IMR-90 (cell line): ENCODE data around the gene SLC30A7. TPM values are rescaled to one million over a fixed set of nuclear protein-coding genes. Genes with fewer than 3 reads are reported as not detected.

Source experiments
- ATAC-seq: fragments of 200-7000 bp; cut with Tn5 transposase; 2 replicates; pipeline ENCODE4 v1.9.1; 2020; ENCODE audit warnings: low read depth, mild to moderate bottlenecking, moderate library complexity
- BruUV-seq: library from RNA; stranded (reverse); fragments of 400-500 nt; replicated peaks from 2 replicates; lab custom pipeline; 2021; lab: Mats Ljungman, UMichigan
- CTCF ChIA-PET: fragments of 300-600 bp; formaldehyde crosslinking; extraction: SDS; loops from one replicate; lab custom pipeline; 2021; ENCODE audit warnings: antibody characterized with exemption; lab: Yijun Ruan, JAX
- POLR2A ChIA-PET: fragments of 300-600 bp; sonication (Branson Sonifier 250); formaldehyde crosslinking; loops from one replicate; lab custom pipeline; 2022; ENCODE audit warnings: antibody characterized with exemption; ENCODE audit not compliant: unreplicated experiment; lab: Charles Lee
- DNase-seq: peaks from one replicate; pipeline ENCODE4 v3.0.0; 2013
- H2AFZ ChIP-seq: replicated peaks from 2 replicates; pipeline ENCODE3; 2013; ENCODE audit warnings: low read length, mild to moderate bottlenecking; ENCODE audit not compliant: poor library complexity
- H2AK5ac ChIP-seq: 2 replicates; pipeline ENCODE4 v1.6.1; 2013; ENCODE audit warnings: low read depth, low read length, inconsistent platforms
- H2AK9ac ChIP-seq: replicated peaks from 2 replicates; pipeline ENCODE3; 2013; ENCODE audit warnings: mild to moderate bottlenecking, low read depth, low read length, moderate library complexity; ENCODE audit not compliant: poor library complexity
- H2BK120ac ChIP-seq: 2 replicates; pipeline ENCODE4 v1.6.1; 2013; ENCODE audit warnings: low read depth, low read length, inconsistent platforms
- H2BK15ac ChIP-seq: 3 replicates; pipeline ENCODE4 v1.6.1; 2013; ENCODE audit warnings: low read depth, low read length, inconsistent platforms
- H2BK20ac ChIP-seq: 2 replicates; pipeline ENCODE4 v1.6.1; 2013; ENCODE audit warnings: low read depth, mild to moderate bottlenecking, inconsistent platforms, low read length, moderate library complexity
- H2BK5ac ChIP-seq: 2 replicates; pipeline ENCODE4 v1.6.1; 2013; ENCODE audit warnings: mild to moderate bottlenecking, low read depth, low read length, inconsistent platforms; ENCODE audit not compliant: poor library complexity, severe bottlenecking
- H3K14ac ChIP-seq: replicated peaks from 2 replicates; pipeline ENCODE4 v1.6.1; 2013; ENCODE audit warnings: low read depth, low read length, inconsistent platforms
- H3K18ac ChIP-seq: 2 replicates; pipeline ENCODE4 v1.6.1; 2013; ENCODE audit warnings: low read depth, low read length, control low read depth
- H3K23ac ChIP-seq: 2 replicates; pipeline ENCODE4 v1.6.1; 2013; ENCODE audit warnings: low read depth, low read length, inconsistent platforms
- H3K27ac ChIP-seq: 2 replicates; pipeline ENCODE4 v1.5.1; 2013; ENCODE audit warnings: mild to moderate bottlenecking, control low read depth, low read length; ENCODE audit not compliant: insufficient read depth
- H3K27me3 ChIP-seq: 2 replicates; pipeline ENCODE4 v1.6.1; 2013; ENCODE audit warnings: low read length; ENCODE audit not compliant: control insufficient read depth, insufficient read depth
- H3K36me3 ChIP-seq: 2 replicates; pipeline ENCODE4 v1.6.1; 2013; ENCODE audit warnings: low read length, mixed read lengths; ENCODE audit not compliant: control insufficient read depth, insufficient read depth
- H3K4ac ChIP-seq: 2 replicates; pipeline ENCODE4 v1.6.1; 2013; ENCODE audit warnings: low read depth, low read length, inconsistent platforms
- H3K4me1 ChIP-seq: 2 replicates; pipeline ENCODE4 v1.6.1; 2013; ENCODE audit warnings: low read length, mixed read lengths; ENCODE audit not compliant: control insufficient read depth, insufficient read depth
- H3K4me2 ChIP-seq: 2 replicates; pipeline ENCODE4 v1.6.1; 2013; ENCODE audit warnings: low read depth, mild to moderate bottlenecking, control low read depth, low read length, moderate library complexity
- H3K4me3 ChIP-seq: 2 replicates; pipeline ENCODE4 v1.5.1; 2013; ENCODE audit warnings: low read depth, mild to moderate bottlenecking, control low read depth, low read length, moderate library complexity; ENCODE audit not compliant: insufficient read depth
- H3K56ac ChIP-seq: 2 replicates; pipeline ENCODE4 v1.6.1; 2013; ENCODE audit warnings: low read length, inconsistent platforms; ENCODE audit not compliant: insufficient read depth; ENCODE audit errors: extremely low read depth
- H3K79me1 ChIP-seq, 2 experiments: 2 replicates each; pipeline ENCODE4 v1.6.1; 2013; ENCODE audit warnings: low read length in 2 of 2, inconsistent platforms in 1 of 2, low read depth in 1 of 2
- H3K9ac ChIP-seq: 2 replicates; pipeline ENCODE4 v1.6.1; 2013; ENCODE audit warnings: low read depth, low read length, control low read depth
- H3K9me1 ChIP-seq: 2 replicates; pipeline ENCODE4 v1.6.1; 2013; ENCODE audit warnings: low read length, inconsistent platforms; ENCODE audit not compliant: insufficient read depth
- H3K9me3 ChIP-seq: 2 replicates; pipeline ENCODE4 v1.6.1; 2013; ENCODE audit warnings: low read length; ENCODE audit not compliant: control insufficient read depth, insufficient read depth
- H4K20me1 ChIP-seq: 2 replicates; pipeline ENCODE4 v1.6.1; 2013; ENCODE audit warnings: low read length, inconsistent platforms; ENCODE audit not compliant: insufficient read depth
- H4K5ac ChIP-seq: 2 replicates; pipeline ENCODE4 v1.6.1; 2013; ENCODE audit warnings: mild to moderate bottlenecking, low read depth, low read length, control low read depth
- H4K8ac ChIP-seq, 2 experiments: 2 replicates each; pipeline ENCODE4 v1.6.1; 2013; ENCODE audit warnings: low read depth in 2 of 2, low read length in 2 of 2, control low read depth in 1 of 2, inconsistent platforms in 1 of 2
- H4K91ac ChIP-seq: 2 replicates; pipeline ENCODE4 v1.6.1; 2013; ENCODE audit warnings: low read depth, low read length, inconsistent platforms; ENCODE audit not compliant: insufficient read depth
- BHLHE40 ChIP-seq: fragments of 150-350 bp; IDR thresholded peaks from 2 replicates; pipeline ENCODE4 v1.6.1; 2016; ENCODE audit warnings: mild to moderate bottlenecking, low read depth, low read length
- CEBPB ChIP-seq: IDR thresholded peaks from 2 replicates; pipeline ENCODE4 v1.6.1; 2012; ENCODE audit warnings: low read depth, low read length, improper control_type of control experiment
- CHD1 ChIP-seq: IDR thresholded peaks from 2 replicates; pipeline ENCODE4 v1.6.1; 2012; ENCODE audit warnings: low read depth, low read length, improper control_type of control experiment
- CTCF ChIP-seq: conservative IDR thresholded peaks from 2 replicates; pipeline ENCODE4 v1.5.1; 2012; ENCODE audit warnings: mild to moderate bottlenecking, low read depth, low read length, improper control_type of control experiment
- ELK1 ChIP-seq: fragments of 150-350 bp; IDR thresholded peaks from 2 replicates; pipeline ENCODE4 v1.6.1; 2016; ENCODE audit warnings: low read depth, mild to moderate bottlenecking, low read length, moderate library complexity, borderline replicate concordance
- FOS ChIP-seq: fragments of 150-350 bp; IDR thresholded peaks from 2 replicates; pipeline ENCODE4 v1.6.1; 2016; ENCODE audit warnings: low read depth, low read length
- MAFK ChIP-seq: IDR thresholded peaks from 2 replicates; pipeline ENCODE4 v1.6.1; 2012; ENCODE audit warnings: low read depth, low read length, improper control_type of control experiment
- MAZ ChIP-seq: IDR thresholded peaks from 2 replicates; pipeline ENCODE4 v1.6.1; 2012; ENCODE audit warnings: low read depth, mild to moderate bottlenecking, low read length, improper control_type of control experiment, moderate library complexity, borderline replicate concordance
- MXI1 ChIP-seq: IDR thresholded peaks from 2 replicates; pipeline ENCODE4 v1.6.1; 2012; ENCODE audit warnings: low read depth, mild to moderate bottlenecking, low read length, moderate library complexity, borderline replicate concordance
- NFE2L2 ChIP-seq: fragments of 150-350 bp; IDR thresholded peaks from 2 replicates; pipeline ENCODE4 v1.6.1; 2016; ENCODE audit warnings: low read depth, mild to moderate bottlenecking, low read length
- POLR2A ChIP-seq: IDR thresholded peaks from 2 replicates; pipeline ENCODE4 v1.6.1; 2012; ENCODE audit warnings: mild to moderate bottlenecking, low read depth, low read length
- RAD21 ChIP-seq: IDR thresholded peaks from 2 replicates; pipeline ENCODE4 v1.6.1; 2012; ENCODE audit warnings: low read length, improper control_type of control experiment
- RCOR1 ChIP-seq: IDR thresholded peaks from 2 replicates; pipeline ENCODE4 v1.6.1; 2012; ENCODE audit warnings: mild to moderate bottlenecking, low read length, improper control_type of control experiment; ENCODE audit not compliant: insufficient replicate concordance
- RFX5 ChIP-seq: IDR thresholded peaks from 2 replicates; pipeline ENCODE4 v1.8.0; 2012; ENCODE audit warnings: low read depth, mild to moderate bottlenecking, low read length, moderate library complexity
- SMC3 ChIP-seq: fragments of 150-350 bp; IDR thresholded peaks from 2 replicates; pipeline ENCODE4 v1.6.1; 2016; ENCODE audit warnings: low read depth, mild to moderate bottlenecking, antibody characterized with exemption, low read length, moderate library complexity
- USF2 ChIP-seq: fragments of 150-350 bp; IDR thresholded peaks from 2 replicates; pipeline ENCODE4 v1.6.1; 2017; ENCODE audit warnings: mild to moderate bottlenecking, antibody characterized with exemption, low read length, low read depth
- dilution Hi-C: fragments of 300-500 bp; cut with HindIII; formaldehyde crosslinking; loops from one replicate; pipeline ENCODE4 v1.14.3; 2018; ENCODE audit warnings: low sequenced_read_pairs; ENCODE audit not compliant: unreplicated experiment
- in situ Hi-C: fragments of 300-500 bp; cut with MboI; formaldehyde crosslinking; loops from 3 replicates; pipeline ENCODE4 v1.14.3; 2019; ENCODE audit warnings: low sequenced_read_pairs, inconsistent platforms, mixed read lengths
- intact Hi-C: fragments of 100-400 bp; cut with micrococcal nuclease; formaldehyde crosslinking; loops from 2 replicates; pipeline ENCODE4 v1.10.0; 2022
- polyA plus RNA-seq, 3 experiments: library from polyadenylated mRNA; depleted of rRNA; stranded (reverse); fragments of >200 nt; gene quantifications; 2 replicates each; pipeline ENCODE4 v1.2.3, GENCODE V29; 2012; ENCODE audit warnings: low replicate concordance in 1 of 3
- total RNA-seq: library from RNA; depleted of rRNA; stranded (reverse); fragments of >200 nt; gene quantifications from 2 replicates; pipeline ENCODE4 v1.2.3, GENCODE V29; 2012

Gene SLC30A7
- total and polyA plus RNA-seq, 2 of the 4 experiments (the other 2 are of a cell fraction) = 8.4 to 60.2 TPM

GRCh38 chr1:100930494-100930893, 34.6 kb downstream of the SLC30A7 start:
- no peak overlapping the region for H3K4me2 ChIP-seq
- no peak overlapping the region for H2AFZ ChIP-seq
- H4K8ac ChIP-seq = no peak overlapping the region
- H2BK15ac ChIP-seq = no peak overlapping the region
- no peak overlapping the region for H2AK5ac ChIP-seq
- no peaks in the 10 kb centered on the region for H3K27me3 ChIP-seq
- H3K56ac ChIP-seq = no peak overlapping the region
- H2BK20ac ChIP-seq = no peak overlapping the region
- H3K4me1 ChIP-seq = no peaks in the 10 kb centered on the region
- no TSS peak for BruUV-seq
- H3K9me3 ChIP-seq = no peaks in the 10 kb centered on the region
- no peak for DNase-seq
- no peak overlapping the region for H2BK5ac ChIP-seq
- dilution Hi-C loops = no loop called here
- no peak overlapping the region for H3K4me3 ChIP-seq
- intact Hi-C loops = no loop called here
- ChIA-PET CTCF (no interaction called here), POLR2A (no interaction called here)
- H4K91ac ChIP-seq = no peak overlapping the region
- no peak overlapping the region for H3K27ac ChIP-seq
- H3K9me1 ChIP-seq = no peaks in the 10 kb centered on the region
- H2AK9ac ChIP-seq = no peak overlapping the region
- no peak for ATAC-seq
- H3K9ac ChIP-seq = no peak overlapping the region
- in situ Hi-C loops = no loop called here
- no peak for TF ChIP-seq FOS
- no peak for TF ChIP-seq RAD21
- no peak for TF ChIP-seq CHD1
- no peak for TF ChIP-seq RFX5
- TF ChIP-seq SMC3 = no peak
- no peak for TF ChIP-seq MAFK
- TF ChIP-seq USF2 = no peak
- TF ChIP-seq CEBPB = no peak
- no peak for TF ChIP-seq MAZ
- no peak for TF ChIP-seq POLR2A
- no peak for TF ChIP-seq NFE2L2
- TF ChIP-seq ELK1 = no peak
- TF ChIP-seq RCOR1 = no peak
- no peak for TF ChIP-seq BHLHE40
- TF ChIP-seq CTCF = no peak
- TF ChIP-seq MXI1 = no peak
- peaks cover 6% of the 10 kb centered on the region; the same call in 1 of the 2 replicates for H3K36me3 ChIP-seq
- H3K79me1 ChIP-seq = peaks cover 0 to 9% of the 10 kb centered on the region in 2 experiments; a peak in 3 of 4 replicates
- no peak overlapping the region for H2BK120ac ChIP-seq
- H4K20me1 ChIP-seq = no peaks in the 10 kb centered on the region
- H3K18ac ChIP-seq = no peak overlapping the region
- H3K4ac ChIP-seq = no peak overlapping the region
- no peak overlapping the region for H3K23ac ChIP-seq
- no peak overlapping the region for H4K5ac ChIP-seq
- no peak overlapping the region for H3K14ac ChIP-seq
